GM18499 (cell line): ENCODE measurements around the gene CFAP206.

ENCODE experiments used
- ATAC-seq: cut with Tn5 transposase; IDR thresholded peaks from one replicate; pipeline ENCODE4 v1.9.1; 2021; ENCODE audit warnings: moderate number of reproducible peaks; ENCODE audit not compliant: insufficient read depth, unreplicated experiment

The CFAP206 gene, protein sequence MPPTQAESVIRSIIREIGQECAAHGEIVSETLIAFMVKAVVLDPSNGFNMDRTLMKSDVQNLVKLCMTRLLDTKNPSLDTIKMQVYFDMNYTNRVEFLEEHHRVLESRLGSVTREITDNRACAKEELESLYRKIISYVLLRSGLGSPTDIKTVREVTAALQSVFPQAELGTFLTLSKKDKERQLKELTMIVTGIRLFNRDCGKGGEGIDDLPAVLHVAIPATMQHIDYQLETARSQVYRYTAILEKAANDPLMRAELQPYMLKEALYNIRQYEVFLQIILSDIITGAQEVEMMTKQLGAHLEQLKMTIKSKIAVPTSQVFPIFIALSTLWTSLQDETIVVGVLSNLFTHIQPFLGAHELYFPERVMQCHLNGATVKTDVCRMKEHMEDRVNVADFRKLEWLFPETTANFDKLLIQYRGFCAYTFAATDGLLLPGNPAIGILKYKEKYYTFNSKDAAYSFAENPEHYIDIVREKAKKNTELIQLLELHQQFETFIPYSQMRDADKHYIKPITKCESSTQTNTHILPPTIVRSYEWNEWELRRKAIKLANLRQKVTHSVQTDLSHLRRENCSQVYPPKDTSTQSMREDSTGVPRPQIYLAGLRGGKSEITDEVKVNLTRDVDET

GRCh38 chr6:87407901-87408720 is at the start of gene CFAP206:
Gene CFAP206, plus strand, starts transcription at chr6:87407972. Its CDS starts 1,868 bp downstream, at chr6:87409840.
- peak; percentile 72 for ATAC-seq

- no peak for ATAC-seq
These were observed 43.0 kb upstream of the CFAP206 start for GRCh38 chr6:87364602-87365252.

GRCh38 chr6:87366072-87366827 is 41.5 kb upstream of the CFAP206 start:
- ATAC-seq = no peak

GRCh38 chr6:87366899-87367298 is 40.9 kb upstream of the CFAP206 start:
- ATAC-seq = no peak

GRCh38 chr6:87373377-87373776 is 34.4 kb upstream of the CFAP206 start:
- no peak for ATAC-seq

DNA sequence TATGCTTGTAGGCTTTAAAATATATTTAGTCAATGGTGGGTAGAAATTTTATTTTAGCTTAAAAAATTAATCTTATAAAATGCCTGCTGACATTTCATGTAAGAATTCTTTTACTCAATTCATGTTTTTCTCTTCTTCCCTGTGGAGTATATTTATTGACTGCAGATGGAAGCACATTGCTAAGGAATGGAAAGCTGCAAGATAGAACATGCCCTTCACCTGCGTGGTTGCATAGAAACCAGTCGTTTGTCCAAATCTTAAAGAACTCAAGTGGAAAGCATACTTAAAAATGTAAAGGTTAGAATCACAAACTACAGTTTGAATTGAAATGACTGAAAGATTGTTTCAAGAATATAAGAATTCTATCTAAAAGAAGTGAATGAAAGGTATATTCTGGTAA is 32.5 kb upstream of the CFAP206 start:
- ATAC-seq = no peak

GRCh38 chr6:87376643-87377042 is 31.1 kb upstream of the CFAP206 start:
- no peak for ATAC-seq

GRCh38 chr6:87378947-87379346 is 28.8 kb upstream of the CFAP206 start:
- no peak for ATAC-seq

GRCh38 chr6:87382861-87383260 is 24.9 kb upstream of the CFAP206 start:
- no peak for ATAC-seq

- ATAC-seq = no peak
These were observed 23.7 kb upstream of the CFAP206 start for GRCh38 chr6:87384038-87384437.

GRCh38 chr6:87384449-87384848 is 23.3 kb upstream of the CFAP206 start:
- ATAC-seq = no peak

DNA sequence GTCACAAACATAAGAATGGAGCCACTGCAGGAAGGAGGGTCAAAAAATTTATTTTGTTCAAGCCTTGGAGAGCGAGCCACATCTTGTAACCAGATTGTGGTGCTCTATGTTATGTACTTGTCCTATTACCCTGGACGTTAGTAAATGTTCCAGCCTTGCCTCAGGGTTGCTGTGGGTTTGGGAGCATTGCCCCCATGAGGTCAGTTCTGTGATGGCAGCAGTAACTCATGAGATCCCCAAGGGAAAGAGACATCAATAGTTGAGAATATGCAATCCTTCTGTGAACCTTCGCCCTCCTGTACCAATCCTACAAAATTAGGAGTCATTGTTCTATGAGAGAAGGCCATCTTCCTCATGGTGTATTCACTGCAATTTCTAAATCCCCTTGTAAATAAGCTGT is 16.4 kb upstream of the CFAP206 start:
- no peak for ATAC-seq

DNA sequence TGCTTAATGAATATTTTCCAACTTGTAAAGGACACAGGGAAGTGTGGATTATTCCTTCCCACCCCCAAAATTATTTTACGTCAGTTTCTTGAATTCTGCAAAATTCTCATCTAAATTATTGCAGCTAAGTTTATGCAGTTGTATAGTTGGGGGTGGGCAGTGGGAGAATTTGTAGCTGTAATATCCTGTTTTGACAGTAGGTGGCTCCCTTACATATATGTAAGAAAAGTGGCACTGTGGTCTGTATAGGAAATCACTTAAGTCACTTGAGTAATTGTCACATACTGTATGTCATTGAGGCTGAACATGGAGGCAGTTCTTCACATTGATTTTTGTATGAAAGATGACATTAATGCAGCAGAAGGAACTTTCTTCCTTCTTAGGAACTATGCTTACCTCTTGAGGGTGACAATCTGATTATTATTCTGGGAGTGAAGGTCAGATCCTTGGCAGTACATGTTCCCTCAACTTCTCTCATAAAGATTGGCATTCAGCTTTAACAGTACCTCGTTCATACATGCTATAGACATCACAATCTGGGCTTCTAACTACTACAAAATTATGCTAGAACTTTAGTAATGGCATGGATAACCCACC is 14.6 kb upstream of the CFAP206 start:
- no peak for ATAC-seq

DNA sequence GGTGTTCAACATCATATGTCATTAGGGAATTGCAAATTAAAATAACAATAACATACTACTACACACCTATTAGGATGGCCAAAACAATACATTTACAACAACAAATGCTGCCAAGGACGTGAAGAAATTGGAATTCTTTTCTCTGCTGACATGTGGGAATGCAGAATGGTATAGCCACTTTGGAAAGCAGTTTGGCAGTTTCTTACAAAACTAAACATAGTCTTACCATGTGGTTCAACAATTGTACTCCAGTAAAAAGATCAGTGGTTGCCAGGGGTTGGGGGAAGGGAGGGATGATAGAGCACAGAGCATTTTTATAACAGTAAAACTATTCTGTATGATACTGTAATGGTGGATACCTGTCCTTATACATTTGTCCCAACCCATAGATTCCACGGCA is 12.3 kb upstream of the CFAP206 start:
- ATAC-seq = no peak

DNA sequence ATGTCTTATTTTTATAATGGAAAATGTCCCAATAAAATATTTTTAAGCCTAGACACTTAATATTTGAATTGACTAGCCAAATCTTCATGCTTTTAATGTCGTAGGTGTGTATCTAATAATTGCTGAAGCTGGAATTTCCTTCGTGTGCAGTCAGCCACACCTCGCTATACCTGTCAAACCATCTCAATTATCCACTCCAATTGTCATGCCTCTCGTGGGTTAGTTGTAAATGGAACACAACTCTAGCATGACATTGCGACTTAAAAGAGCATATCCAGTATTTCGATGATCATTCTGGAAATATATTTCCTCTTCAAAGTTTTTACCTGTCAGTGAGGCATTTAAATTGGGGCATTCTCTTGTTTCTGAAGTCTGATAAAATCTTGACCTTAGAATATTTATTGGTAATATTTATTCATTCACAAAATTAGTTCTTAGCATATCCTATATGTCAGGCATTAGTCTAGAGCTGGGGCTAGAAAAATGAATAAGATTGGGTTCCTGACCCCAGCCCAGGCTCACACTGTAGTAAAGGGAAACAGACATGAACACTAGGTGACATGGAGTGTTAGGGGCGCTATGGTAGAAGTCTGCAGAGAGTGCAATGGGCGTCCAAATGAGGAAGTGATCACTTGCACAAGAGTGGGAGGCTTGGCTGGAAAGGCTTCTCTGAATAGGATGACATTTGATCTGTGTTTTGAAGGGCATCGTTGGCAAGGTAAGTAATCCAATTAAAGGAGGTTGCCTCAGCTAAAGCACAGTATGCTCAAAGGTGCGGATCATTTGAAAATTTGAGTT is 11.0 kb upstream of the CFAP206 start:
- peak; percentile 61 for ATAC-seq

GRCh38 chr6:87397656-87398055 is 10.1 kb upstream of the CFAP206 start:
- ATAC-seq = no peak

- no peak for ATAC-seq
These were observed 5.9 kb upstream of the CFAP206 start for GRCh38 chr6:87401832-87402231.

DNA sequence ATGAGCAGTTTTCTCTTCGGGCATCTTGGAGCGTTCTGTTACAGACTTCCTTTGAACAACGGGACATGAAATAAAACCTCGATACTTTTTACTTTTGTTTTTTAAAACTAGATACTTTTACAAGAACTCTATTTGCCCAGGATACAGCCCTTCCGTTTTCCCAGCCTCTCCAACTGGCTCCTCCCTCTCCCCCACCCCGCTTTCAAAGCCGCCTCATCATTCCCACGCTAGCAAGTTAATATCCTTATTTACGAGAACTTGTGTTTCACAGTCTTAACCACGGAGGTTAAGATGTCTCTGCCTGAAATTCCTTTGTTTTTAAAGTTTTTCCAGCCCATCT is 241 bp upstream of the CFAP206 start:
- peak; percentile 4 for ATAC-seq

GRCh38 chr6:87408721-87409155 is 966 bp downstream of the CFAP206 start:
- no peak for ATAC-seq
